Neural cell (in vitro differentiated cells): ENCODE data around the gene SKAP1. TPM values are rescaled to one million over a fixed set of nuclear protein-coding genes. Genes with fewer than 3 reads are reported as not detected.
"Not testable (repeated sequence)": the region's sequence is repeated elsewhere in the genome, so short reads cannot be mapped to it uniquely, and the experiment has no call there.

Source experiments
- H2AFZ ChIP-seq: fragments of 200-600, 300-800 bp; sonication (generic), shearing (Covaris generic); 2 replicates; pipeline ENCODE4 v1.6.0; 2014; ENCODE audit warnings: low read depth, mild to moderate bottlenecking, antibody characterized with exemption, low read length, moderate library complexity
- H3F3A ChIP-seq: fragments of 200-600 bp; shearing (Covaris generic); 2 replicates; pipeline ENCODE4 v1.6.1; 2016; ENCODE audit warnings: mild to moderate bottlenecking, moderate library complexity, mixed read lengths, antibody characterized with exemption, low read length; ENCODE audit not compliant: insufficient read depth, poor library complexity, severe bottlenecking
- H3K27ac ChIP-seq: fragments of 200-600, 300-800 bp; sonication (generic), shearing (Covaris generic); 2 replicates; pipeline ENCODE4 v1.5.1; 2014; ENCODE audit warnings: mild to moderate bottlenecking, low read length, moderate library complexity
- H3K27me3 ChIP-seq: fragments of 300-800, 200-600 bp; sonication (generic), shearing (Covaris generic); 2 replicates; pipeline ENCODE4 v1.6.0; 2014; ENCODE audit warnings: mild to moderate bottlenecking, low read depth, low read length, moderate library complexity; ENCODE audit not compliant: insufficient read depth
- H3K36me3 ChIP-seq: fragments of 300-800, 200-600 bp; sonication (generic), shearing (Covaris generic); 2 replicates; pipeline ENCODE4 v1.5.1; 2014; ENCODE audit warnings: mild to moderate bottlenecking, antibody characterized with exemption, low read length, moderate library complexity; ENCODE audit not compliant: insufficient read depth
- H3K4me2 ChIP-seq: fragments of 300-800, 200-600 bp; sonication (generic), shearing (Covaris generic); 2 replicates; pipeline ENCODE4 v1.6.0; 2014; ENCODE audit warnings: mild to moderate bottlenecking, low read length
- H3K4me3 ChIP-seq: fragments of 300-800, 200-600 bp; sonication (generic), shearing (Covaris generic); 2 replicates; pipeline ENCODE4 v1.5.1; 2014; ENCODE audit warnings: mild to moderate bottlenecking, low read length, moderate library complexity
- H3K79me2 ChIP-seq: fragments of 200-600 bp; shearing (Covaris generic); replicated peaks from 2 replicates; pipeline ENCODE4 v1.6.0; 2014; ENCODE audit warnings: mild to moderate bottlenecking, low read length, moderate library complexity; ENCODE audit not compliant: insufficient read depth
- H3K9ac ChIP-seq: fragments of 300-800, 200-600 bp; sonication (generic), shearing (Covaris generic); 2 replicates; pipeline ENCODE4 v1.6.1; 2016; ENCODE audit warnings: mild to moderate bottlenecking, low read length, mixed read lengths
- H3K9me2 ChIP-seq: fragments of 200-600 bp; shearing (Covaris generic); 2 replicates; pipeline ENCODE4 v1.6.1; 2016; ENCODE audit warnings: mild to moderate bottlenecking, low read length, mixed read lengths; ENCODE audit not compliant: insufficient read depth
- H3K9me3 ChIP-seq: fragments of 200-600, 300-800 bp; sonication (generic), shearing (Covaris generic); 2 replicates; pipeline ENCODE4 v1.6.1; 2016; ENCODE audit warnings: mild to moderate bottlenecking, mixed run types, low read length, moderate library complexity, mixed read lengths
- H4K20me1 ChIP-seq: fragments of 200-600 bp; shearing (Covaris generic); 2 replicates; pipeline ENCODE4 v1.6.1; 2016; ENCODE audit warnings: mild to moderate bottlenecking, mixed run types; ENCODE audit not compliant: insufficient read depth
- CTCF ChIP-seq: fragments of 450-650 bp; IDR thresholded peaks from 2 replicates; pipeline ENCODE4 v1.5.1; 2014; ENCODE audit warnings: antibody characterized with exemption, mild to moderate bottlenecking, moderate library complexity; ENCODE audit not compliant: poor library complexity, severe bottlenecking
- EP300 ChIP-seq: fragments of 450-650 bp; conservative IDR thresholded peaks from 2 replicates; pipeline ENCODE4 v1.6.1; 2014; ENCODE audit warnings: antibody characterized with exemption, mild to moderate bottlenecking, moderate library complexity; ENCODE audit not compliant: poor library complexity, severe bottlenecking
- EZH2 ChIP-seq: fragments of 200-600, 300-800 bp; shearing (Covaris generic), sonication (generic); IDR thresholded peaks from 2 replicates; pipeline ENCODE4 v1.6.1; 2014; ENCODE audit warnings: antibody characterized with exemption, low read length, borderline replicate concordance, mild to moderate bottlenecking; ENCODE audit not compliant: insufficient read depth, poor library complexity, severe bottlenecking
- MXI1 ChIP-seq: fragments of 450-650 bp; conservative IDR thresholded peaks from 2 replicates; pipeline ENCODE4 v1.6.1; 2014; ENCODE audit warnings: antibody characterized with exemption, mild to moderate bottlenecking; ENCODE audit not compliant: poor library complexity, severe bottlenecking
- POLR2AphosphoS5 ChIP-seq: IDR thresholded peaks from 2 replicates; pipeline ENCODE4 v1.6.1; 2012
- RAD21 ChIP-seq: fragments of 450-650 bp; conservative IDR thresholded peaks from 2 replicates; pipeline ENCODE4 v1.6.1; 2014; ENCODE audit warnings: antibody characterized with exemption, mild to moderate bottlenecking, moderate library complexity
- REST ChIP-seq: IDR thresholded peaks from 2 replicates; pipeline ENCODE4 v1.6.1; 2012; ENCODE audit warnings: borderline replicate concordance
- SMC3 ChIP-seq: fragments of 450-650 bp; conservative IDR thresholded peaks from 2 replicates; pipeline ENCODE4 v1.6.1; 2014; ENCODE audit warnings: antibody characterized with exemption, mild to moderate bottlenecking, moderate library complexity; ENCODE audit not compliant: poor library complexity
- TAF1 ChIP-seq: IDR thresholded peaks from 2 replicates; pipeline ENCODE4 v1.6.1; 2012; ENCODE audit warnings: low read depth
- polyA plus RNA-seq: library from polyadenylated mRNA; depleted of rRNA; stranded (reverse); fragments of >200 nt; gene quantifications from 2 replicates; pipeline ENCODE4 v1.2.3, GENCODE V29; 2014

SKAP1 gene
- polyA plus RNA-seq, 1 donor from 2014 or later = 0.63 TPM

GRCh38 chr17:48338720-48339119 lies 91.3 kb downstream of the SKAP1 start:
- no peak overlapping the region for H3K4me3 ChIP-seq
- H3K9me2 ChIP-seq = no peaks in the 10 kb centered on the region
- no peaks in the 10 kb centered on the region for H3F3A ChIP-seq
- no peaks in the 10 kb centered on the region for H3K79me2 ChIP-seq
- H4K20me1 ChIP-seq = no peaks in the 10 kb centered on the region
- no peaks in the 10 kb centered on the region for H3K36me3 ChIP-seq
- H3K27me3 ChIP-seq = peaks cover 42% of the 10 kb centered on the region
- H3K9me3 ChIP-seq = no peaks in the 10 kb centered on the region
- no peak overlapping the region for H2AFZ ChIP-seq
- H3K9ac ChIP-seq = no peak overlapping the region
- H3K27ac ChIP-seq = no peak overlapping the region
- H3K4me2 ChIP-seq = no peak overlapping the region
- TF ChIP-seq MXI1 (no peak), REST (no peak), SMC3 (no peak), CTCF (no peak), POLR2AphosphoS5 (no peak), EP300 (no peak), EZH2 (no peak), TAF1 (no peak), RAD21 (no peak)

GRCh38 chr17:48337903-48338302 lies 92.1 kb downstream of the SKAP1 start:
- not testable (repeated sequence) for H3F3A ChIP-seq, H3K9me3 ChIP-seq, H3K79me2 ChIP-seq, H3K36me3 ChIP-seq, H2AFZ ChIP-seq, H3K4me2 ChIP-seq, H3K9me2 ChIP-seq, H3K4me3 ChIP-seq, H3K9ac ChIP-seq, H3K27ac ChIP-seq, H4K20me1 ChIP-seq
- H3K27me3 ChIP-seq = peaks cover 50% of the 10 kb centered on the region

GRCh38 chr17:48336986-48337385 lies 93.0 kb downstream of the SKAP1 start:
- H3K9me3 ChIP-seq = no peaks in the 10 kb centered on the region
- H3K9me2 ChIP-seq = no peaks in the 10 kb centered on the region
- no peaks in the 10 kb centered on the region for H3K36me3 ChIP-seq
- H3K4me3 ChIP-seq = no peak overlapping the region
- no peaks in the 10 kb centered on the region for H3K79me2 ChIP-seq
- H4K20me1 ChIP-seq = no peaks in the 10 kb centered on the region
- H3K27ac ChIP-seq = no peak overlapping the region
- H3K9ac ChIP-seq = no peak overlapping the region
- H3K27me3 ChIP-seq = peaks cover 56% of the 10 kb centered on the region
- H3F3A ChIP-seq = no peaks in the 10 kb centered on the region
- no peak for TF ChIP-seq TAF1
- no peak overlapping the region for H3K4me2 ChIP-seq
- no peak overlapping the region for H2AFZ ChIP-seq
